Left colon (tissue), 2 donors: ENCODE results near the gene NCAPG2. TPM values are rescaled to one million over a fixed set of nuclear protein-coding genes. Genes with fewer than 3 reads are reported as not detected.

Experiments
- ATAC-seq: fragments of 200-7000 bp; cut with Tn5 transposase; one replicate; pipeline ENCODE4 v1.9.1; 2020; ENCODE audit warnings: mild to moderate bottlenecking, moderate library complexity
- DNase-seq, 2 donors: peaks; one replicate each; pipeline ENCODE4 v3.0.0-alpha.2; 2020
- intact Hi-C, 2 donors: fragments of 100-400 bp; cut with DNase I in 1 of 2; cut with micrococcal nuclease in 1 of 2; formaldehyde crosslinking; loops; one replicate each; pipeline versions ENCODE4 v1.11.2 to v1.14.0; 2022; cut with DNase I, micrococcal nuclease
- total RNA-seq, 2 donors: library from RNA; stranded (reverse); fragmentation: NEBNext Ultra II Directional; extraction: Animal tissue kit (Norgen Biotek cat#: 25700); gene quantifications; one replicate each; pipeline ENCODE4 v1.2.1, GENCODE V29; 2021
- donor health status: DM: no; HTN: no; CAD: no.
- donor health status: DM: yes; HTN: yes; CAD: no.

Gene NCAPG2
- total RNA-seq, 2 donors from 2014 or later, result 6.6 to 12.2 TPM

DNA sequence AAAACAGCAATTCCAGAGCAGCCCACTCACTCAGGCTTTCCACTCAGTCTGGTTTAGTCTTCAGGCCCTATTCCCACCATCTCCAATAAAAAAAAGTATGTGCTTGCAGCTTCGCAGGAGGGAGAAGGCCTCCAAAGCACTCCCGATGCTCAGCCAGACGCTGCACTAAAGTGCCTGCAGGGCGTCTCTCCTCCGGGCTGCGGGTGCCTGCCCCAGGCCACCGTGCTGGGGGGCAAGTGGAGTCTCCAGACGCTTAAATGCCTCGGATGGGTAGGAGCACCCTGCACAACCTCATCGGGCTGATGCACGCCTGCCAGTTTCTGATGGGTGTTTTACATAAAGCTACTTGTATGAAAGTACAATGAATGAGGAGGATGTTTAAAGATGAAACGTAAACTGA, 31.3 kb upstream of the NCAPG2 start:
- ATAC-seq (no peak), DNase-seq (no peak)
- intact Hi-C loops, result no loop called here

DNA sequence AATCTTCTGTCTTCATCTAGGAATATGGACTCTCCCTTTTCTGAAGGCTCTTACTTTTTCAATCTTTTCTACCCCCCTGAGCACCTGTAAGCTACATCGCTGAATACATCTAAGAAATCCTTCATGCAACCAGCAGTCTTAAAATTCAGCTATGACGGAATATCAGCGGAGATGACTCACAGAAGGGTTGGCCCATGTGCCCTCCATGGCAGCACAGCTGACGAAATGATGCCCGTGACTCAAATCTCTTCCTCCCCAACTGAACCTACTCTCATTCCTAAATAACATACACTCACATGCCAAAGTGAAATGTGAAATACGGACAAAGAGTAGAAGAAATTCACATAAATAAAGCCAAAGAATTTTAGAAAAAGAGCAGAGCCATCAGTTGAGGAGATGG, 30.3 kb upstream of the NCAPG2 start:
- no peak for ATAC-seq
- intact Hi-C loops, result no loop called here
- DNase-seq, result no peak

GRCh38 chr7:158733775-158734494, 29.3 kb upstream of the NCAPG2 start:
- intact Hi-C loops, result no loop called here
- ATAC-seq (peak; percentile 78), DNase-seq (no peak)

DNA sequence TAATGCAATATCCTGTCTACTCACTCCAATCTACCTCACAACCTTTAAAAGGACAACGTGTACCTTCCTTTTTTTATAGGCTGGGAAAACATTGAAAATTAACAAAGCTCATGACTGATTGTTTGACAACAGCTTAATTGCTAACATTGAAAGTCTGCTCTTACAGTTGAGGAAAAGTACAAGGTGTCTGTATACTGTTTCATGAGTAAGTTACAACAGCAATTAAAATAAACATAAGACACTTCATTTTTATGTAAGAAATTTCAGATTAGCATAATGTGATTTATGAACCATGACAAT, 28.6 kb upstream of the NCAPG2 start:
- ATAC-seq (peak; percentile 8), DNase-seq (no peak)
- intact Hi-C loops, result no loop called here

DNA sequence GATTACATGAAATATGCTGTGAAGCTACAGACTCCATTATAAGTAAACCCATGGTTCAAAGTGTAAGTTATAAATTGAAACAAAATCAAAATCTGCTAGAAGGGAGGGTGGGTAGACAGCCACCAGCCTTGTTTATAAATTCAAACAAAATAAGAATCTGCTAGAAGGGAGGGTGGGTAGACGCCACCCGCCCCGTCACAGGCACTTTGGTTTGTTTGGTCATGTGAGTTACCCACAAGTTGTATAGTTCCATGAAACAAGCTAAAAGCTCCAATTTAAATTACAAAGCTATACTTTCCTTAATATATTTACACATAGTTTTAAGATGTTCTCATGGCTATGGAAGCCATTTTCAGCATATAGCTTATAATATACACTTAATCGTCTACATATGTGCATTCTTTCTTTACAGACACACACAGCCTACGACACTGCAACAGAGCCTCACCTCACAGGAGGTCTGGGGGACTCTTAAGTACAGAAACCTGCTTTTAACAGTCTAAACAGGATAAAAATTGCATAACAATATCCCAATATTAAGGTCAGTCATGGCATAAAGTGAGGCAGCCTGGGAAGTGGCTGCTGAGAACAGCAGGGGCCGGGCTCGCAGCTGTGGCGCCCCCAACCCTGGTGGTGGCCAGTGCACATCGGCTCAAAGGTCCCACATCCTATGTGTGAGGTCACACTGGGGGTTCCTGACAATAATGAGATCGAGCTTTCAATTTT, 28.1 kb upstream of the NCAPG2 start:
- DNase-seq, result no peak
- intact Hi-C loops, result no loop called here
- ATAC-seq, result no peak

DNA sequence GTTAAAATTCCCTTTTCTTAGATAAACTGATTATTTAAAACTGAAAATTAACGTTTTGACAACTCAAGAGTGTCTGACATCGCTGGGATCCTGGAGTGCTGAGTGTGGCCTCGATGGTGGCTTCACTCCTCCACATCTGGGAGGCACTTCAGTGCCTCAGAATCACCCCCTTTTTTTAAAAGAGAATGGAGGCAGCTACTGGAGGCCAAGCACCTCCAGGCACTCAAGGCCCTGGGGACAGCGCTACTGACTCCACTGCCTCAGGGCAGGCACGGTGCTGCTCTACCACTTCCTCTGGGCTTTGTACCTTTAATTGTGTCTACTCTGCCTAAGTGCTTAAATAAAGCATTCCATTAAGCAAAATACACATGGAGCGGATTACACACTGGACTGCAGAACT, 27.2 kb upstream of the NCAPG2 start:
- DNase-seq, result no peak
- intact Hi-C loops, result no loop called here
- no peak for ATAC-seq

DNA sequence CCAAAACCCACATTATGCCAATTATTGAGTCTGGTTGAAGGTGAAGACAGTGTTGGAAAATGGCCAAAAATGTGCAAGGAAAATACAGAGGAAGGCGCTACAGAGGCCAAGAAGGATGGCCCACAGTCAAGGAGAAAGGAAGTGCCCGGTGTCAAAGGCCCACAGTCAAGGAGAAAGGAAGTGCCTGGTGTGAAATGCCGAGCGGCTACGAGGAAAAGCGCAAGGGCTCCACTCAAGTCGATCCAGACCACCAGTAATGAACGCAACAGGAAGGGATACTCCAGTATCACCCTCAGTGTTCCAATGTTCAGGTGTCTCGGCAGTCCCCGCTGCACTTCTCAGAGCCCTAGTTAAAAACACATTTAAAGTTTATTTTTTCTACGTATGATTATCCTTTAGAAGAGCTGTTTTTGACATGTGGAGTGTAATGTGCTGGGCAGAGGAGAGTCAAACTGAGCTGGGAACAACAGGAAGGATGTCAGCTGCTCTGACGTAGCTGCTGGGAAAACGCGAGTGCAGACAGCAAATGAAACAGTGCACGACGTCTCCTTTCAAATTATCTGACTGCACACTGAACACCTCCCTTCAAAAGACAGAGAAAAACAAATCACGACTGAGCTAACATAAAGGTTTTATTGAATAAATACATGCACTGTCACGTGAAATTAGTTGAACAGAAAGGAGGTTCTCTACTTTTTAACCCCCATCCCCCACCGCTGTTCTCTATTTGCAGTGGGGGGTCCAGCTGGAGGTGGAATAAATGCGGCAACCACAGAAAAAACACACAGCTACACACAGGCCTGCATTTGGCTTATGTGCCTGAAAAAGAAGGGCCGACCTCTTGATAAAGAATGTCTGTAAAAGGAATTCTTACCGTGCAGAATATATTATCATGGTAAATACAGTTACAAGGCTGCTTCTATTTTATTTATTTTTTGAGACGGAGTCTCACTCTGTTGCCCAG, 26.1 kb upstream of the NCAPG2 start:
- intact Hi-C loops, result no loop called here
- DNase-seq (no peak), ATAC-seq (no peak)

GRCh38 chr7:158729646-158730382, 25.2 kb upstream of the NCAPG2 start:
- no peak for ATAC-seq
- DNase-seq, result no peak
- intact Hi-C loops, result no loop called here

GRCh38 chr7:158728911-158729645, 24.5 kb upstream of the NCAPG2 start:
- no peak for ATAC-seq
- no peak for DNase-seq

DNA sequence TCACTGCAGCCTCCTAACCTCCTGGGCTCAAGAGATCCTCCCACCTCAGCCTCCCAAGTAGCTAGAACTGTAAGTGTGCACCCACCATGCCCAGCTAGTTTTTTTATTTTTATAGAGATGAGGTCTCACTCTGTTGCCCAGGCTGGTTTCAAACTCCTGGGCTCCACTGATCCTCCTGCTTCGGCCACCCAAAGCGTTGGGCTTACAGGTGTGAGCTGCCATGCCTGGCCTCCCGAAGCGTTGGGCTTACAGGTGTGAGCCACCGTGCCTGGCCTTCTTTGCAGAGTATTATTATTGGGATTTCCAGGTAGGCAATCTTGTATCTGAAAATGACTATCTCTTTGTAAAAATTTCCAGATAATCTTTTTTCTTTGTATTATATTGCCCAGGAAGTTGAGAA, 23.1 kb upstream of the NCAPG2 start:
- intact Hi-C loops, result no loop called here
- ATAC-seq (no peak), DNase-seq (no peak)

More at GRCh38 chr7:158728911-158729645, 24.5 kb upstream of the NCAPG2 start:
- intact Hi-C loops, result no loop called here

DNA sequence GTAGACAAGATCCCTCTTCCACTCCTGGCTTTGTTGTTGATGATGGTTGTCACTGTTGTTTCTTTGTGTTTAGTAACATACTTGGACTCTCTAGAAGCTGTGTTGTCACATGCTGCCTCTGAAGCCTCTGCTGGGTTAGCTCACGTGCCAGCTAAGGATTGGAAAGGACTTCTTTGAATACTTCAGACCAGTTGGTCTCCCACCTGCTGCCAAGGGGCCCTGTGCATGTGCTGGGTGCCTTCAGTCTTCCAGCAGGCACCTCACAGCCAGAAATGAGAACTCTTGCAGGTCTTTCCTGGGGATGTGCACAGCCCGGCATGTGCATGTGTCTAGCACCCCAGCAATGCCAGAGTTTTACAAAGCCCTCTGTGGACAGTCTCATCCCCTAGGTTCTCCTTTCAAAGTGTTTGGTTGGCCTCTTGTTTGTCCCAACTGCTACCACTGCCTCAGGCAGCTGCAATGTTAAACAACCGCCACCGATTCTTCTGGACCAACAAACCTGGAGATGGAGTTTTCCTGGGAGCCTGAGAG, 21.7 kb upstream of the NCAPG2 start:
- DNase-seq, result no peak
- ATAC-seq, result no peak
- intact Hi-C loops, result no loop called here

DNA sequence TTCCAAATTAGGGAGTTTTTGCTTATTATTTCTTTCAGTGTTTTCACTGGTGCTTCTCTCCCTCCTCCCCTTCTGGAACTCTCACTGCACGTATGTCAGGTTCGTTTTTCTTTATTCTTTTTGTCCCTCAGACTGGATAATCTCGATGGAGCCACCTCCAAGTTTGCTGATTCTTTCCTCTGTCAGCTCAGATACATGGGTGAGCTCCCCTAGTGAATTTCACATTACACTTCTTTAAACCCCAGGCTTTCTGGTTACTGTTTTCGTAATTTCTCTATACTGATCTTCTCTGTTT, 20.8 kb upstream of the NCAPG2 start:
- ATAC-seq (no peak), DNase-seq (no peak)
- intact Hi-C loops, result no loop called here

DNA sequence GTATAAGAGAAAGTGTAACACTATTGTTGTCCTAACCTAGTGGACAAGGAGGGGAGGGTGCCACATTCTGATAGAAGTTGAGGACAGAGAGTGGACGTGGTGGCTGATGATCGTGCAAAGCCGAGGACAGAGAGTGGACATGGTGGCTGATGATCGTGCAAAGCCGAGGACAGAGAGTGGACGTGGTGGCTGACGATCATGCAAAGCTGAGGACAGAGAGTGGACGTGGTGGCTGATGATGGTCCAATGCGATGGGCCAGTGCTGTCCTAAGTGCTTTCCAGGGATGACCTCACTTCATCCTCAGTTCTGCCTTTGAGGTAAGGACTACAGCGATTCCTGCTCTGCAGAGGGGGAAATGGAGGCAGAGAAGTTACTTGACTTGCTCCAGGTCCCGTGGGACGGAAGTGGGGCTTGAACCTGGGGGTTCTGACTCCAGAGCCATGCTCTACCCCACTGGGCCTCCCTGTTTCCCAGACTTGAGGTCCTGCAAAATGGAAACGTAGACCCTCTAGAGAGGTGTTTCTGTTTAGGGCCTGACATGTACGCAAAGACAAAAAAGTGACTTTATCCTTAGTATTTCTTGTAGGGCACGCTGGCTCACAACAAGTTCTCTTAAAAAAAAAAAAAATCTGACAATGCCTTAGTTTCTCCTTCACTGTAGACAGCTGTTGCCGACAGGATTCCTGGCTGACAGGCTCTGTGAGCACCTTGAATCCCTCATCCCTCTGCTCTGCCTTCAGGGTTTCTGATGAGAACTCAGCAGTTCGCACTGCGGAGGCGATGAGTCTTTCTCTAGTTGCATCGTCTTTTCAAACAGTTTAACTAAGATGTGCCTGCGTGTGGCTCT, 20.3 kb upstream of the NCAPG2 start:
- intact Hi-C loops, result no loop called here
- ATAC-seq, result no peak

DNA sequence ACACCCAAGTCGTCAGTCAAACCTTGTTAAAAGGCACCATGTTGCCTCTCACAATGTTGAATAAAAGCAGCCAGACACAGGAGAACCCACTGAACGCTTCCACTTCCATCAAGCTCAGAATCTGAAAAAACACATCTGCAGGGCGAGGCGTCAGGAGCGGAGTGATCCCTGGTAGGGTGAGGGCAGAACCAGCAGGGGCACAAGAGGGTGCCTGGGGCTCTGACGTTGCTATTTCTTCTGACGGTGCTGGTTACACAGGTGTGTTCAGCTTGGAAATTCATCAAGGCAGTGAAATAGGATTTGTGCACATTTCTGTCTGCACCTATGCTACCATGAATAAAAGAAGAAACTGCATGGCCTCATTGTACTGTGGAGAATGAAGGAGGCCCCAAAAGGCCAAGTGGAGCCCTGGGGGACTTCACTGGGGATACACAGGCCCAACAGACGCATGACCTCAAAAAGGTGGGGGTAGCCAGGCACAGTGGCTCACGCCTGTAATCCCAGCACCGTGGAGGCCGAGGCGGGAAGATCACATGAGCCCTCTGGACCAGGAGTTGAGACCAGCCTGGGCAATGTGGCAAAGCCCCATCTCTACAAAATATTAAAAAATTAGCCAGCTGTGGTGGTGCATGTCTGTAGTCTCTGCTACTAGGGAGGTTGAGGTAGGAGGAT, 19.2 kb upstream of the NCAPG2 start:
- intact Hi-C loops, result no loop called here
- DNase-seq, result no peak
- ATAC-seq, result no peak

More for the DNA sequence above, 20.3 kb upstream of the NCAPG2 start:
- DNase-seq, result no peak

- DNase-seq (no peak), ATAC-seq (no peak)
- intact Hi-C loops, result no loop called here
Measured at GRCh38 chr7:158723266-158723665, 18.7 kb upstream of the NCAPG2 start.

GRCh38 chr7:158722574-158723237, 18.1 kb upstream of the NCAPG2 start:
- no peak for ATAC-seq
- intact Hi-C loops, result no loop called here
- no peak for DNase-seq
